ENCODE results near the gene SOS2. TPM values are rescaled to one million over a fixed set of nuclear protein-coding genes. Genes with fewer than 3 reads are reported as not detected.
A peak's percentile ranks its signal among the peaks of the same experiment; 100 is the strongest.

The SOS2 gene
- total and polyA plus RNA-seq, 2 experiments from 2014 or later = 2.6 to 13.7 TPM

DNA sequence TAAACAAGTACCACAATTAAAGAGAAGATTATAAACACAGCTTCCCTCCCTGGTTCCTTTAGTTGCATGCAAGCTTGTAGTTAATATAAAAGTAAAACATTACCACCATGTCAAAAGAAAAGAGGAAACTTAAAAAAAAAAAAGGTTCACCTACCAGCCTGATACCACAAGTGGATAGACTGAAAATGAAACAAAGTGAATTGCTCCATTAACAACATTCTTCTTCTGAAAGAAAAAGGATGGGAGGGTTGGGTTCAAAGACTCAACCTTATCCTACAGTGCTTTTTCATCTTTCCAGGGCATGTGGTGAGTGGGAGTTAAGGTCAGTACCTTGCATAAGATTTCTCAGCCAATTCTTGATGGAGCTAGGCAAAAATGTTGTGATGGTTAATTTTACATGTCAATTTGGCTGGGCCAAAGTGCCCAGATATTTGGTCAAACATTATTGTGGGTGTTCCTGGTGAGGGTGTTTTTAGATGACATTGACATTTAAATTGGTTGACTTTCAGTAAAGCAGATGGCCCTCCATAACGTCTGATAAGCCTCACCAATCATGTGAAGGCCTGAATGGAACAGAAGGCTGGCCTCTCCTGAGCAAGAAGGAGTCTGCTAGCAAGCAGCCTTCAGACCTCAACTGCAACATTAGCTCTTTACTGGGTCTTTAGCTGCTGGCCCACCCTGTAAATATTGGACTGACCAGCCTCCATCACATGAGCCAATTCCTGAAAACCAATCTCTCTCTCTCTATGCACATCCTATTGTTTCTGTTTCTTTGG, 143.8 kb downstream of the SOS2 start:
- no peaks in the 10 kb centered on the region for H3K9me2 ChIP-seq (ENCODE audit: insufficient read depth)
- no peaks in the 10 kb centered on the region for H3K9me3 ChIP-seq (ENCODE audit: low read depth)
- no peak overlapping the region for H3K4me2 ChIP-seq (ENCODE audit: unreplicated experiment)
- H3K36me3 ChIP-seq (ENCODE audit: low read depth) = no peaks in the 10 kb centered on the region
- H3K4me1 ChIP-seq (ENCODE audit: insufficient read depth) = peaks cover 14% of the 10 kb centered on the region
- no peak overlapping the region for H3K27ac ChIP-seq
- DNase-seq = no peak
- TF ChIP-seq EZH2 (IDR thresholded peaks at IDR 0.05; ENCODE audit: insufficient read depth, poor library complexity, severe bottlenecking) = no peak
- TF ChIP-seq EZH2phosphoT487 (IDR thresholded peaks at IDR 0.05; ENCODE audit: insufficient read depth, low read depth) = no peak
- H3K9ac ChIP-seq = no peak overlapping the region
- peaks cover 23% of the 10 kb centered on the region; the same call in 1 of the 2 replicates for H3F3A ChIP-seq (ENCODE audit: insufficient read depth)
- H2AFZ ChIP-seq = no peak overlapping the region
- in situ Hi-C loops (cut with MboI) = no loop called here
- H3K79me2 ChIP-seq (ENCODE audit: insufficient read depth) = no peaks in the 10 kb centered on the region
- 24 to 26% methylated on average over 1 of the region's 1 CpG for WGBS, 2 experiments (ENCODE audit: low coverage in 1 of 2, low lambda C conversion rate in 2 of 2, missing lambda C conversion rate in 2 of 2)
- no peaks in the 10 kb centered on the region for H4K20me1 ChIP-seq (ENCODE audit: insufficient read depth)
- no peaks in the 10 kb centered on the region for H3K27me3 ChIP-seq (replicated peaks; ENCODE audit: insufficient read depth)
- no peak overlapping the region for H3K4me3 ChIP-seq

DNA sequence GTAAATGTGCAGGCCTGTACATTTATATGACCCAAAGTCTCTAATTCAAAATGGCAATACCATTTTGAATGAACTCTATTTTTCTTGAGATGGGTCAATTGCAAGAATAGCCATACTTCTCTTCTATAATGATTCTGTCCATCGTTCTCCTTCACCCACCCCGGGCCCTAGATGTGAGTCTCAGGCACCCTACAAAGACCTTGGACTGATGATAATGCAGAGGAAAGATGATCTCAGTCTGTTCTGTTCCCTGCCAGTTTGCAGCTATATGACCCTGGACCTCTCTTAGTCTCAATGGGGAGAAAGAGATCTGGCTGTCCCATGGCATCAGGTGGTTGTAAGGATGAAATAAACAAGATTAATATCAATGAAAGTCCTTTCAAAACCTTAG, 145.1 kb downstream of the SOS2 start:
- Histone ChIP-seq H3K79me2 (ENCODE audit: insufficient read depth) (no peaks in the 10 kb centered on the region), H3K4me2 (ENCODE audit: unreplicated experiment) (no peak overlapping the region), H3K27ac (peak overlapping the region; percentile 53), H2AFZ (no peak overlapping the region), H3K9me2 (ENCODE audit: insufficient read depth) (no peaks in the 10 kb centered on the region), H3K4me1 (ENCODE audit: insufficient read depth) (peaks cover 14% of the 10 kb centered on the region), H3F3A (ENCODE audit: insufficient read depth) (peaks cover 23% of the 10 kb centered on the region; the same call in 1 of the 2 replicates), H3K9ac (no peak overlapping the region), H3K4me3 (no peak overlapping the region), H3K36me3 (ENCODE audit: low read depth) (no peaks in the 10 kb centered on the region), H3K9me3 (ENCODE audit: low read depth) (no peaks in the 10 kb centered on the region), H4K20me1 (ENCODE audit: insufficient read depth) (no peaks in the 10 kb centered on the region), H3K27me3 (replicated peaks; ENCODE audit: insufficient read depth) (no peaks in the 10 kb centered on the region)
- in situ Hi-C loops (cut with MboI) = no loop called here
- WGBS, 2 experiments (ENCODE audit: low coverage in 1 of 2, low lambda C conversion rate in 2 of 2, missing lambda C conversion rate in 2 of 2) = 72 to 80% methylated on average over 2 of the region's 2 CpGs
- no peak for DNase-seq
- TF ChIP-seq EZH2phosphoT487 (IDR thresholded peaks at IDR 0.05; ENCODE audit: insufficient read depth, low read depth) (no peak), EZH2 (IDR thresholded peaks at IDR 0.05; ENCODE audit: insufficient read depth, poor library complexity, severe bottlenecking) (no peak)

DNA sequence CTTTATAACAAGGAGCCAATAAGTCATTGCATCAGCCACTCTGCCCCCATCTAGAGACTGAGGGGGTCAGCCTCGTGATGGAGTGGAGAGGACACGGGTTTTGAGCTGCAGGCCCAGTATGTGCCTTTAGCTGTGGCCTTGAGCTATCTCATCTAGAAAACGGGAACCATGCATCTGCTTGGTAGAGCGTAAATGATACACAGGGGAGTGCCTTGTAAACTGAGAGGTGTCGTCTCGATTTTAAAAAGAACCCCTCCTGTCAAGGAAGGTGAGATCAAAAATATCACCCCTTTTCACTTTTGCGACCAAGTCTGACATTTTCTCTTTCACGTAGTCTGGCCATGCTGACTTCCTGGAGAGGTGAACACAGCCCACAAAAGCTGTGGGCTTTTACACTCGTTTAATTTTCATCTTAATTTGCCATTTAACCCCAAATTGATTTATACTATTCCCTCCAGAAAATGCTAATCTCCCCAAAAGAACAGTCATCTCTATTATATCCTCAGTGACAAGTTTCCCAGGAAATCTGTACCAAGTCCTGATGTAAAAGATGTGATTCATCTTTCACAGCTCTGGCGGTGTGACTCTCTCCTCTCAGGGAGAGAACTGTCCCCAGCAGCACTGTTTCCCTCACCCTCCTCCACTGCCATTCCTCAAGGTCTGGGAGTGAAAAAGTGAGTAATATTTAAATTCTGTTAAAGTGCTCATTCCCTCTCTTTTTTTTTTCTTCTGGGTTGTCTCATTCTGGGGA, 145.6 kb downstream of the SOS2 start:
- H3K27ac ChIP-seq = peak overlapping the region; percentile 53
- peak overlapping the region; percentile 32 for H3K4me2 ChIP-seq (ENCODE audit: unreplicated experiment)
- H3K9me2 ChIP-seq (ENCODE audit: insufficient read depth) = no peaks in the 10 kb centered on the region
- H3F3A ChIP-seq (ENCODE audit: insufficient read depth) = peaks cover 23% of the 10 kb centered on the region; the same call in 1 of the 2 replicates
- in situ Hi-C loops (cut with MboI) = no loop called here
- H3K27me3 ChIP-seq (replicated peaks; ENCODE audit: insufficient read depth) = no peaks in the 10 kb centered on the region
- H2AFZ ChIP-seq = no peak overlapping the region
- no peaks in the 10 kb centered on the region for H3K36me3 ChIP-seq (ENCODE audit: low read depth)
- WGBS, 2 experiments (ENCODE audit: low coverage in 1 of 2, low lambda C conversion rate in 2 of 2, missing lambda C conversion rate in 2 of 2) = 59 to 64% methylated on average over 10 of the region's 10 CpGs
- peak; percentile 93 for DNase-seq
- H3K9me3 ChIP-seq (ENCODE audit: low read depth) = no peaks in the 10 kb centered on the region
- no peaks in the 10 kb centered on the region for H3K79me2 ChIP-seq (ENCODE audit: insufficient read depth)
- no peak overlapping the region for H3K4me3 ChIP-seq
- TF ChIP-seq EZH2phosphoT487 (IDR thresholded peaks at IDR 0.05; ENCODE audit: insufficient read depth, low read depth) (no peak), EZH2 (IDR thresholded peaks at IDR 0.05; ENCODE audit: insufficient read depth, poor library complexity, severe bottlenecking) (no peak)
- peaks cover 14% of the 10 kb centered on the region for H3K4me1 ChIP-seq (ENCODE audit: insufficient read depth)
- no peaks in the 10 kb centered on the region for H4K20me1 ChIP-seq (ENCODE audit: insufficient read depth)
- peak overlapping the region; percentile 11; the same call in 1 of the 2 replicates for H3K9ac ChIP-seq

GRCh38 chr14:50084666-50085065, 146.7 kb downstream of the SOS2 start:
- no peaks in the 10 kb centered on the region for H3K79me2 ChIP-seq (ENCODE audit: insufficient read depth)
- no peaks in the 10 kb centered on the region for H4K20me1 ChIP-seq (ENCODE audit: insufficient read depth)
- H3K4me2 ChIP-seq (ENCODE audit: unreplicated experiment) = no peak overlapping the region
- H3K27me3 ChIP-seq (replicated peaks; ENCODE audit: insufficient read depth) = no peaks in the 10 kb centered on the region
- no peak overlapping the region for H2AFZ ChIP-seq
- no peaks in the 10 kb centered on the region for H3K9me2 ChIP-seq (ENCODE audit: insufficient read depth)
- no peak overlapping the region for H3K9ac ChIP-seq
- H3K9me3 ChIP-seq (ENCODE audit: low read depth) = no peaks in the 10 kb centered on the region
- peaks cover 14% of the 10 kb centered on the region for H3K4me1 ChIP-seq (ENCODE audit: insufficient read depth)
- no peak overlapping the region for H3K4me3 ChIP-seq
- H3F3A ChIP-seq (ENCODE audit: insufficient read depth) = peaks cover 23% of the 10 kb centered on the region; the same call in 1 of the 2 replicates
- no peak for TF ChIP-seq EZH2phosphoT487 (IDR thresholded peaks at IDR 0.05; ENCODE audit: insufficient read depth, low read depth)
- no peak for TF ChIP-seq EZH2 (IDR thresholded peaks at IDR 0.05; ENCODE audit: insufficient read depth, poor library complexity, severe bottlenecking)
- no peak for DNase-seq
- WGBS, 2 experiments (ENCODE audit: low coverage in 1 of 2, low lambda C conversion rate in 2 of 2, missing lambda C conversion rate in 2 of 2) = 83 to 95% methylated on average over 3 of the region's 3 CpGs
- no peak overlapping the region for H3K27ac ChIP-seq
- in situ Hi-C loops (cut with MboI) = no loop called here
- no peaks in the 10 kb centered on the region for H3K36me3 ChIP-seq (ENCODE audit: low read depth)
